Loucy (cell line): ENCODE results near the gene ANKRD13C.

ENCODE experiments used
- CTCF ChIP-seq: fragments of 200-600 bp; sonication (generic); conservative IDR thresholded peaks from 2 replicates; pipeline ENCODE4 v1.5.1; 2014; ENCODE audit warnings: mild to moderate bottlenecking, antibody characterized with exemption, low read length
- EZH2phosphoT487 ChIP-seq: fragments of 200-600 bp; IDR thresholded peaks from 2 replicates; pipeline ENCODE4 v1.6.1; 2018; ENCODE audit warnings: antibody characterized with exemption, mild to moderate bottlenecking, moderate library complexity, borderline replicate concordance

DNA sequence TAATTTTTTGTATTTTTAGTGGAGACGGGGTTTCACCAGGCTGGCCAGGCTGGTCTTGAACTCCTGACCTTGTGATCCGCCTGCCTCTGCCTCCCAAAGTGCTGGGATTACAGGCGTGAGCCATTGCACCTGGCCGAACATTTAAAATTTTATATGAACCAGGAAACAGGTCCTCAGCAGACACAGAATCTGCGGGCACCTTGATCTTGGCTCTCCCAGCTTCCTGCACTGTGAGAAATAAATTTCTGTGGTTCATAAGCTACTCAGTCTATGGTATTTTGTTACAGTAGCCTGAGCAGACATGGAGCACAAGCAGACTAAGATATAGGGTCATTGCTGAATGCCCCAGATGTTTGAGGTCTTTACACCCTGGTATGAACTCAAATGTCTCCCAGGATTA, 33.0 kb upstream of the ANKRD13C start:
- no peak for TF ChIP-seq CTCF
- TF ChIP-seq EZH2phosphoT487 = no peak; the same call in 1 of the 2 replicates
